GM12878 (cell line): ENCODE measurements around the gene KIFBP. TPM values are rescaled to one million over a fixed set of nuclear protein-coding genes. Genes with fewer than 3 reads are reported as not detected.

Source experiments
- ATF7 ChIP-seq: fragments of 450-650 bp; IDR thresholded peaks from 2 replicates; pipeline ENCODE4 v1.6.1; 2016; ENCODE audit warnings: low read depth, mild to moderate bottlenecking
- BACH1 ChIP-seq: fragments of 450-650 bp; IDR thresholded peaks from 2 replicates; pipeline ENCODE4 v1.6.1; 2017; ENCODE audit warnings: mild to moderate bottlenecking, borderline replicate concordance
- BRCA1 ChIP-seq: IDR thresholded peaks from 2 replicates; pipeline ENCODE4 v1.6.1; 2011; ENCODE audit warnings: low read depth, low read length, improper control_type of control experiment
- CBX3 ChIP-seq: fragments of 200-600 bp; sonication (generic); IDR thresholded peaks from 2 replicates; pipeline ENCODE4 v1.6.1; 2016; ENCODE audit warnings: low read depth, borderline replicate concordance
- GATAD2B ChIP-seq: fragments of 450-650 bp; conservative IDR thresholded peaks from 2 replicates; pipeline ENCODE4 v1.6.1; 2017; ENCODE audit warnings: low read depth, mild to moderate bottlenecking, moderate library complexity
- HCFC1 ChIP-seq: fragments of 150-350 bp; IDR thresholded peaks from 2 replicates; pipeline ENCODE4 v1.6.1; 2014; ENCODE audit warnings: low read length
- HDAC6 ChIP-seq: fragments of 200-600 bp; sonication (generic); IDR thresholded peaks from one replicate; pipeline ENCODE4 v1.8.0; 2017; ENCODE audit warnings: antibody characterized with exemption; ENCODE audit not compliant: unreplicated experiment
- HDGF ChIP-seq: fragments of 450-650 bp; IDR thresholded peaks from 2 replicates; pipeline ENCODE4 v1.6.1; 2016; ENCODE audit warnings: antibody characterized with exemption
- JUNB ChIP-seq: IDR thresholded peaks from 2 replicates; pipeline ENCODE4 v1.6.1; 2016; ENCODE audit warnings: antibody characterized with exemption, mild to moderate bottlenecking
- KDM1A ChIP-seq: fragments of 200-600 bp; sonication (generic); IDR thresholded peaks from 2 replicates; pipeline ENCODE4 v1.6.1; 2016; ENCODE audit warnings: borderline replicate concordance
- MEF2A ChIP-seq: IDR thresholded peaks from 2 replicates; pipeline ENCODE4 v1.6.1; 2011; ENCODE audit warnings: low read depth, mild to moderate bottlenecking, low read length, moderate library complexity; ENCODE audit not compliant: insufficient read depth
- NFXL1 ChIP-seq: fragments of 450-650 bp; IDR thresholded peaks from 2 replicates; pipeline ENCODE4 v1.6.1; 2017; ENCODE audit warnings: antibody characterized with exemption, mild to moderate bottlenecking, borderline replicate concordance
- PAX8 ChIP-seq: fragments of 450-650 bp; IDR thresholded peaks from 2 replicates; pipeline ENCODE4 v1.6.1; 2017; ENCODE audit warnings: mild to moderate bottlenecking, moderate library complexity
- POU2F2 ChIP-seq: IDR thresholded peaks from 3 replicates; pipeline ENCODE4 v1.6.1; 2011; ENCODE audit warnings: low read depth, mild to moderate bottlenecking, low read length, borderline replicate concordance
- TCF12 ChIP-seq: IDR thresholded peaks from 2 replicates; pipeline ENCODE4 v1.6.1; 2011; ENCODE audit warnings: low read depth, mild to moderate bottlenecking, low read length
- ZZZ3 ChIP-seq: IDR thresholded peaks from 2 replicates; pipeline ENCODE4 v1.6.1; 2011; ENCODE audit warnings: low read depth; ENCODE audit not compliant: control insufficient read depth, insufficient read length
- polyA plus RNA-seq, 11 experiments: library from polyadenylated mRNA; depleted of rRNA in 4 of 11; unstranded in 6 of 11; stranded (reverse) in 5 of 11; fragments of >200 nt; fragmentation: Nextera tagmentation in 4 of 11; fragmentation: Illumina TruSeq in 1 of 11; extraction: Ambion mirVana in 4 of 11; extraction: Trizol in 1 of 11; gene quantifications; 1 replicate in 1 of 11; 2 replicates in 10 of 11; pipeline versions ENCODE4 v1.2.1 to v1.2.3, GENCODE V29; 2011 to 2016; ENCODE audit warnings: inconsistent platforms in 2 of 11, missing spikeins in 2 of 11, low read depth in 1 of 11
- total RNA-seq, 4 experiments: library from RNA; depleted of rRNA in 3 of 4; stranded (reverse); fragments of >200 nt in 3 of 4; fragmentation: Illumina TruSeq in 1 of 4; extraction: Trizol in 1 of 4; gene quantifications; 2 replicates each; pipeline versions ENCODE4 v1.2.1 to v1.2.3, GENCODE V29; 2013 to 2021
- TF ChIP-seq, protein P1 (sequence below): fragments of 450-650 bp; IDR thresholded peaks from 2 replicates; pipeline ENCODE4 v1.6.1; 2014; ENCODE audit warnings: mild to moderate bottlenecking
- TF ChIP-seq, protein P2 (sequence below): fragments of 450-650 bp; IDR thresholded peaks from 2 replicates; pipeline ENCODE4 v1.6.1; 2017; ENCODE audit warnings: mild to moderate bottlenecking, low read depth, inconsistent platforms; ENCODE audit not compliant: poor library complexity, severe bottlenecking
- TF ChIP-seq, protein P3 (sequence below): fragments of 450-650 bp; IDR thresholded peaks from 2 replicates; pipeline ENCODE4 v1.6.1; 2017; ENCODE audit warnings: mild to moderate bottlenecking
- TF ChIP-seq, protein P4 (sequence below): IDR thresholded peaks from 2 replicates; pipeline ENCODE4 v1.6.1; 2011; ENCODE audit warnings: mild to moderate bottlenecking, low read depth, low read length, moderate library complexity; ENCODE audit not compliant: insufficient replicate concordance
- TF ChIP-seq, protein P5 (sequence below): fragments of 450-650 bp; IDR thresholded peaks from 2 replicates; pipeline ENCODE4 v1.6.1; 2018; ENCODE audit warnings: borderline replicate concordance, mild to moderate bottlenecking; ENCODE audit not compliant: partially characterized antibody

The KIFBP gene
- total and polyA plus RNA-seq, 10 of the 15 experiments (the other 5 are each of a cell fraction or from before 2014, with no cell fraction given), result 8.6 to 29.5 (median 18.7) TPM

DNA sequence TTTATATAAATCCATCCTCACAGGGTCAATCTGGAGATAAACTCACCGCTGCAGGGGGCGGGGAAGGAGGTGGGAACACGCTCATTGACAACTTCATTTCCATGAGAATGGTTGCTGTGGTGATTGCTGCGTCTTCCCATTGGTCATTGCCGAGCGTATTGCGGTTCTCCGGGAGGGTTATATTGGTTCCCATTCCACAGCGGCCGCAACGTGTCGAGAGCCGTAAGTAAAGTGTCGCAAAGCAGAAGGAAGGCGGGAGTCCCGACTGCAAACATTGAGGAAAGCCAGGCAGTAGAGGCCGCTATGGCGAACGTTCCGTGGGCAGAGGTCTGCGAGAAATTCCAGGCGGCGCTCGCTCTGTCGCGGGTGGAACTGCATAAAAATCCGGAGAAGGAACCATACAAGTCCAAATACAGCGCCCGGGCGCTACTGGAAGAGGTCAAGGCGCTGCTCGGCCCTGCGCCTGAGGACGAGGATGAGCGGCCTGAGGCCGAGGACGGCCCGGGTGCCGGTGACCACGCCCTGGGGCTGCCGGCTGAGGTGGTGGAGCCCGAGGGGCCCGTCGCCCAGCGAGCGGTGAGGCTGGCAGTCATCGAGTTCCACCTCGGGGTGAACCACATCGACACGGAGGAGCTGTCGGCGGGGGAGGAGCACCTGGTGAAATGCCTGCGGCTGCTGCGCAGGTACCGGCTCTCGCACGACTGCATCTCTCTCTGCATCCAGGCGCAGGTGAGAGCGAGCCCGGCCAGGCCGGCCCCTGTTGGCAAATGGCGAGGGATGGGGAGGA is at the start of gene KIFBP (continued):
- TF ChIP-seq, protein P1, sequence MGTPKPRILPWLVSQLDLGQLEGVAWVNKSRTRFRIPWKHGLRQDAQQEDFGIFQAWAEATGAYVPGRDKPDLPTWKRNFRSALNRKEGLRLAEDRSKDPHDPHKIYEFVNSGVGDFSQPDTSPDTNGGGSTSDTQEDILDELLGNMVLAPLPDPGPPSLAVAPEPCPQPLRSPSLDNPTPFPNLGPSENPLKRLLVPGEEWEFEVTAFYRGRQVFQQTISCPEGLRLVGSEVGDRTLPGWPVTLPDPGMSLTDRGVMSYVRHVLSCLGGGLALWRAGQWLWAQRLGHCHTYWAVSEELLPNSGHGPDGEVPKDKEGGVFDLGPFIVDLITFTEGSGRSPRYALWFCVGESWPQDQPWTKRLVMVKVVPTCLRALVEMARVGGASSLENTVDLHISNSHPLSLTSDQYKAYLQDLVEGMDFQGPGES, result no peak
- TF ChIP-seq MEF2A (0 out of 2 replicates have a peak, but pooled peaks have one; percentile 48), PAX8 (no peak), GATAD2B (peak; percentile 78; the same call in 1 of the 2 replicates), POU2F2 (peak; percentile 70; the same call in 1 of the 3 replicates), ATF7 (peak; percentile 19; the same call in 1 of the 2 replicates), BACH1 (peak; percentile 29; the same call in 1 of the 2 replicates), NFXL1 (no peak), HDAC6 (peak; percentile 50), BRCA1 (no peak), CBX3 (no peak), TCF12 (no peak), KDM1A (no peak), JUNB (no peak), HCFC1 (peak; percentile 33; the same call in 1 of the 2 replicates), HDGF (peak; percentile 12; the same call in 1 of the 2 replicates), ZZZ3 (no peak)
- TF ChIP-seq, protein P2, sequence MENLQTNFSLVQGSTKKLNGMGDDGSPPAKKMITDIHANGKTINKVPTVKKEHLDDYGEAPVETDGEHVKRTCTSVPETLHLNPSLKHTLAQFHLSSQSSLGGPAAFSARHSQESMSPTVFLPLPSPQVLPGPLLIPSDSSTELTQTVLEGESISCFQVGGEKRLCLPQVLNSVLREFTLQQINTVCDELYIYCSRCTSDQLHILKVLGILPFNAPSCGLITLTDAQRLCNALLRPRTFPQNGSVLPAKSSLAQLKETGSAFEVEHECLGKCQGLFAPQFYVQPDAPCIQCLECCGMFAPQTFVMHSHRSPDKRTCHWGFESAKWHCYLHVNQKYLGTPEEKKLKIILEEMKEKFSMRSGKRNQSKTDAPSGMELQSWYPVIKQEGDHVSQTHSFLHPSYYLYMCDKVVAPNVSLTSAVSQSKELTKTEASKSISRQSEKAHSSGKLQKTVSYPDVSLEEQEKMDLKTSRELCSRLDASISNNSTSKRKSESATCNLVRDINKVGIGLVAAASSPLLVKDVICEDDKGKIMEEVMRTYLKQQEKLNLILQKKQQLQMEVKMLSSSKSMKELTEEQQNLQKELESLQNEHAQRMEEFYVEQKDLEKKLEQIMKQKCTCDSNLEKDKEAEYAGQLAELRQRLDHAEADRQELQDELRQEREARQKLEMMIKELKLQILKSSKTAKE, result peak; percentile 10
- TF ChIP-seq, protein P3, sequence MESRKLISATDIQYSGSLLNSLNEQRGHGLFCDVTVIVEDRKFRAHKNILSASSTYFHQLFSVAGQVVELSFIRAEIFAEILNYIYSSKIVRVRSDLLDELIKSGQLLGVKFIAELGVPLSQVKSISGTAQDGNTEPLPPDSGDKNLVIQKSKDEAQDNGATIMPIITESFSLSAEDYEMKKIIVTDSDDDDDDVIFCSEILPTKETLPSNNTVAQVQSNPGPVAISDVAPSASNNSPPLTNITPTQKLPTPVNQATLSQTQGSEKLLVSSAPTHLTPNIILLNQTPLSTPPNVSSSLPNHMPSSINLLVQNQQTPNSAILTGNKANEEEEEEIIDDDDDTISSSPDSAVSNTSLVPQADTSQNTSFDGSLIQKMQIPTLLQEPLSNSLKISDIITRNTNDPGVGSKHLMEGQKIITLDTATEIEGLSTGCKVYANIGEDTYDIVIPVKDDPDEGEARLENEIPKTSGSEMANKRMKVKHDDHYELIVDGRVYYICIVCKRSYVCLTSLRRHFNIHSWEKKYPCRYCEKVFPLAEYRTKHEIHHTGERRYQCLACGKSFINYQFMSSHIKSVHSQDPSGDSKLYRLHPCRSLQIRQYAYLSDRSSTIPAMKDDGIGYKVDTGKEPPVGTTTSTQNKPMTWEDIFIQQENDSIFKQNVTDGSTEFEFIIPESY, result no peak
- TF ChIP-seq, protein P4, sequence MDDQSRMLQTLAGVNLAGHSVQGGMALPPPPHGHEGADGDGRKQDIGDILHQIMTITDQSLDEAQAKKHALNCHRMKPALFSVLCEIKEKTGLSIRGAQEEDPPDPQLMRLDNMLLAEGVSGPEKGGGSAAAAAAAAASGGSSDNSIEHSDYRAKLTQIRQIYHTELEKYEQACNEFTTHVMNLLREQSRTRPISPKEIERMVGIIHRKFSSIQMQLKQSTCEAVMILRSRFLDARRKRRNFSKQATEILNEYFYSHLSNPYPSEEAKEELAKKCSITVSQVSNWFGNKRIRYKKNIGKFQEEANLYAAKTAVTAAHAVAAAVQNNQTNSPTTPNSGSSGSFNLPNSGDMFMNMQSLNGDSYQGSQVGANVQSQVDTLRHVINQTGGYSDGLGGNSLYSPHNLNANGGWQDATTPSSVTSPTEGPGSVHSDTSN, result no peak
- TF ChIP-seq, protein P5, sequence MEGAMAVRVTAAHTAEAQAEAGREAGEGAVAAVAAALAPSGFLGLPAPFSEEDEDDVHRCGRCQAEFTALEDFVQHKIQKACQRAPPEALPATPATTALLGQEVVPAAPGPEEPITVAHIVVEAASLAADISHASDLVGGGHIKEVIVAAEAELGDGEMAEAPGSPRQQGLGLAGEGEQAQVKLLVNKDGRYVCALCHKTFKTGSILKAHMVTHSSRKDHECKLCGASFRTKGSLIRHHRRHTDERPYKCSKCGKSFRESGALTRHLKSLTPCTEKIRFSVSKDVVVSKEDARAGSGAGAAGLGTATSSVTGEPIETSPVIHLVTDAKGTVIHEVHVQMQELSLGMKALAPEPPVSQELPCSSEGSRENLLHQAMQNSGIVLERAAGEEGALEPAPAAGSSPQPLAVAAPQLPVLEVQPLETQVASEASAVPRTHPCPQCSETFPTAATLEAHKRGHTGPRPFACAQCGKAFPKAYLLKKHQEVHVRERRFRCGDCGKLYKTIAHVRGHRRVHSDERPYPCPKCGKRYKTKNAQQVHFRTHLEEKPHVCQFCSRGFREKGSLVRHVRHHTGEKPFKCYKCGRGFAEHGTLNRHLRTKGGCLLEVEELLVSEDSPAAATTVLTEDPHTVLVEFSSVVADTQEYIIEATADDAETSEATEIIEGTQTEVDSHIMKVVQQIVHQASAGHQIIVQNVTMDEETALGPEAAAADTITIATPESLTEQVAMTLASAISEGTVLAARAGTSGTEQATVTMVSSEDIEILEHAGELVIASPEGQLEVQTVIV, result peak; percentile 99
